GM12872 (cell line): ENCODE measurements around the gene LSAMP.

Source experiments
- CTCF ChIP-seq: IDR thresholded peaks from 3 replicates; pipeline ENCODE4 v1.5.1; 2011; ENCODE audit warnings: low read depth, mild to moderate bottlenecking, low read length, moderate library complexity; ENCODE audit not compliant: insufficient read depth

The LSAMP gene

GRCh38 chr3:116241677-116242076 is 203.6 kb downstream of the LSAMP start:
- no peak for TF ChIP-seq CTCF

DNA sequence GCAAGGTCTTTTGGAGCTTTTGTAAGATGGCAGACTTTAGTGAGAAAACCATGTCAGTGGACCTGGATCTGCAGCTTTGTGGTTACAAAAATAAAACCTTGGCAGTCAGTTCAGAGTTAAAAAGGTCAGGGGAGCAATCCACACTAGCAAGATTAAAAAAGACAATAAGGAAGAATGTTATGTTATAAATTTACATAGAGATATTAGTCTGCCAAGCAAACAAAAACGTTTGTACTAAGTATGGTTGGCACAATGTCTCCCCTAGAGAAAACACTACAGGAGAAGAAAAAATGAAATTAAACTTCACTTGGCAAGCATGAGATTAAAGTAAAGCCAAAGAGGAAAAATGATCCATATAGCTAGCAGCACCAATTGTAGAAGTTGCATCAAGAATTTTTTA is 205.0 kb downstream of the LSAMP start:
- TF ChIP-seq CTCF = no peak

DNA sequence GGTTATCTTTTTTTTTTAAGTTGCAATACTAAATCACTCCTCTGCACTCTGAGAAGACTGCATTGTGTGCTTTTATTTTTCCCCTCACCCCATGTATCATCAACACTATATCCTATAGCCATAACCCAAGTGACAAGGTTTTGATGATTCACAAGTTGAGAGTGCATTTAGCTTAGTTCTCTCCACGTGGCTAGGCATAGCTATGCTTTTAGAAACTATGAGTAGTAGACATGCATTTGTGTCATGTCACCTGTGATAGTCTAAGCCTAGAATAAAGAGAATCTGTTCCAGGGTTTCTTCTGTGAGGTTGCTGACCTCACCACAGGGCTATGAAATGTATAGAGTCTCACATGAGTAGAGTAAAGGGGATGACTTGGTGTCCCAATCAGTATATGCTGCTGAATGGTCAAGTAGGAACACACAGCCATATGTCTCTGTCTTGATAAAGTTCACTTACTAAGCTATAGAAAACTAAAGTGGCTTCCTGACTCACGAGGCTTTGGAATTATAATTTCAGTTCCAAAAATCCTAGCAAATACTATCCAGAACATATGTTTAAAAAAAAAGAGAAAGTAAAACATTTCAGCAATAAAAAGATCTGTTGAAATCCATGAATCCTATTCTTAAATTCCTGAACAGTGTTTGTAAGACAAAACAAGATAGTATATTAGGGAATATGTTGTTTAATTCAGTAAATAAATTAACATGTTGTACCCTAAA is 206.3 kb downstream of the LSAMP start:
- no peak for TF ChIP-seq CTCF

GRCh38 chr3:116233711-116234357 is 211.5 kb downstream of the LSAMP start:
- no peak for TF ChIP-seq CTCF

DNA sequence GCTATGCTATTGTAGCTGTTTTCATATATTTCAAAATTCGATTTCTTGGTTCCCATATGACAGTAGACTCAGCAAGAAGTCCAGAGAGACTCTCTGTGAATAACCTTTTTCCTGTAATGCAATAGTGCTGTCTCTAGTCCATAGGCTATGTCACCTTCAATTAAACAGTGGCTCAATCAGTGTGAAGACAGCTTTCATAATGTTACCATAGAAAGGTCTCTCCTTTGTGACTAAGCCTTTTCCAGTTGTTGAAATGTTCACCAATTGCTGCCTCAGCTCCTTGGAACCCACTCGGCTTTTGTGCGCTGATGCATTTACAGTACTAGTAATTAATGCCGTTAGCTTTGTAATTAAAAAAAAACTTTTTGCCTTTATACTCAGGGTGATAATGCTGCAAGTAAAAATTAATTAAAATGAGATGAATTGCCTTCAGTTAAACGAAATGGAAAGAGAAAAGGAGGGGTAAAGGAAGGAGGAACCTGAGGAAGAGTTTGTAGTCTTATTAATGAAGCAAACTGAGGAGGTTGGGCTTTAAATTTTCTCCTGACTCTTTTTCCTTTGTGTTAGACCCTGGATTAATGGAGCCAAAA is 214.8 kb downstream of the LSAMP start:
- no peak for TF ChIP-seq CTCF

DNA sequence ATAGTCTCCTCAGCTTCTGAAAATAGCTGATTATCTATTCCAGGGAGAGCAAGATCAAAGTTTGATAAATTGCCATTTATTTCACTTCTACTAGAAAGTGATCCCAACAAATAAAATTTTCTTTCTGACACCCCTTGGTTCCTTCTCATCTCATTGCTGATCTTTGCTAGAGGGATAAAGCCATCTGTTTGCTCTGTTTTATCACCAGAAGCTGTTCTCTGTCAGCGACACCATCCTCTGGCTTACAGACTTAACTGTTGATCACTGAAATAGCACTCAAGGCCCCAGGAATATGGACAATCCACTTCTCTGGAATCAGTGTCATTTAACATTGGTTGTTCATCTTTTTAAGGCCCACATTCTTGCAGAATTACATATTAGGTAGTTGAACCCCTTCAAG is 219.0 kb downstream of the LSAMP start:
- TF ChIP-seq CTCF = no peak

- no peak for TF ChIP-seq CTCF
Observed at GRCh38 chr3:116216761-116217160, 228.5 kb downstream of the LSAMP start.
